Measurements from ENCODE around the gene YIPF3.

GRCh38 chr6:43494766-43495165 lies 22.0 kb downstream of the YIPF3 start:
- TF ChIP-seq POLR2A (IDR thresholded peaks at IDR 0.05; ENCODE audit: low read depth, low read length): no peak
- TF ChIP-seq POLR2AphosphoS5 (IDR thresholded peaks at IDR 0.05; ENCODE audit: low read depth, low read length): no peak
- no peak for TF ChIP-seq TAF1 (IDR thresholded peaks at IDR 0.05; ENCODE audit: borderline replicate concordance, low read depth, low read length)

All from GM12892 (cell line).